HepG2 (cell line): ENCODE data around the gene ZBTB1. TPM values are rescaled to one million over a fixed set of nuclear protein-coding genes. Genes with fewer than 3 reads are reported as not detected.

Source experiments
- ARNT ChIP-seq: fragments of 450-650 bp; IDR thresholded peaks from 2 replicates; pipeline ENCODE4 v1.6.1; 2017
- CREB1 ChIP-seq, 2 experiments: fragments of 450-650 bp in 1 of 2; IDR thresholded peaks; 2 replicates each; pipeline ENCODE4 v1.6.1; 2016 to 2017; ENCODE audit warnings: control low read depth in 1 of 2, mild to moderate bottlenecking in 1 of 2, missing compliant biosample characterization in 1 of 2, missing genetic modification characterization in 1 of 2
- FOXK1 ChIP-seq: sonication (generic); formaldehyde crosslinking; IDR thresholded peaks from 2 replicates; pipeline ENCODE4 v1.4.0; 2020; ENCODE audit warnings: low read depth, missing genetic modification reagents, borderline replicate concordance
- HNRNPH1 ChIP-seq: fragments of 200-400 bp; formaldehyde crosslinking; optimal IDR thresholded peaks from 2 replicates; pipeline ENCODE3; 2017; ENCODE audit warnings: mild to moderate bottlenecking, low read depth, low read length
- KAT7 ChIP-seq: IDR thresholded peaks from 2 replicates; pipeline ENCODE4 v1.6.1; 2018; ENCODE audit warnings: borderline replicate concordance, missing compliant biosample characterization
- KDM2A ChIP-seq: sonication (generic); formaldehyde crosslinking; IDR thresholded peaks from 2 replicates; pipeline ENCODE4 v1.4.0; 2020; ENCODE audit warnings: low read depth, missing genetic modification reagents, borderline replicate concordance
- KLF16 ChIP-seq, 2 experiments: sonication (generic) in 1 of 2; formaldehyde crosslinking in 1 of 2; IDR thresholded peaks; 2 replicates each; pipeline versions ENCODE4 v1.6.1 to v1.8.0; 2016 to 2023; ENCODE audit warnings: missing genetic modification reagents in 2 of 2, missing compliant biosample characterization in 1 of 2
- KMT2A ChIP-seq: sonication (generic); formaldehyde crosslinking; IDR thresholded peaks from 2 replicates; pipeline ENCODE4 v1.4.0; 2020; ENCODE audit warnings: missing genetic modification reagents
- KMT2B ChIP-seq: IDR thresholded peaks from 2 replicates; pipeline ENCODE4 v1.6.1; 2016; ENCODE audit warnings: missing genetic modification reagents, missing compliant biosample characterization
- MATR3 ChIP-seq: sonication (generic); formaldehyde crosslinking; IDR thresholded peaks from 2 replicates; pipeline ENCODE4 v1.4.0; 2020; ENCODE audit warnings: missing genetic modification reagents
- NFE2L2 ChIP-seq: fragments of 150-350 bp; IDR thresholded peaks from 2 replicates; pipeline ENCODE4 v1.6.1; 2014; ENCODE audit warnings: low read length
- POGZ ChIP-seq: sonication (generic); formaldehyde crosslinking; IDR thresholded peaks from 2 replicates; pipeline ENCODE4 v1.4.0; 2020; ENCODE audit warnings: mild to moderate bottlenecking, missing genetic modification reagents
- RCOR2 ChIP-seq: IDR thresholded peaks from 2 replicates; pipeline ENCODE4 v1.6.1; 2016; ENCODE audit warnings: missing biosample characterization, missing genetic modification reagents
- SALL1 ChIP-seq: sonication (generic); formaldehyde crosslinking; IDR thresholded peaks from 2 replicates; pipeline ENCODE4 v1.8.0; 2022; ENCODE audit warnings: mild to moderate bottlenecking, missing genetic modification reagents
- TARDBP ChIP-seq: sonication (generic); formaldehyde crosslinking; IDR thresholded peaks from 2 replicates; pipeline ENCODE4 v1.8.0; 2022; ENCODE audit warnings: mild to moderate bottlenecking, missing genetic modification reagents
- THAP11 ChIP-seq: IDR thresholded peaks from 2 replicates; pipeline ENCODE4 v1.6.1; 2016; ENCODE audit warnings: missing biosample characterization, missing genetic modification reagents
- ZBTB1 ChIP-seq: sonication (generic); formaldehyde crosslinking; IDR thresholded peaks from 2 replicates; pipeline ENCODE4 v1.4.0; 2020; ENCODE audit warnings: missing genetic modification reagents, borderline replicate concordance
- ZMYM4 ChIP-seq: sonication (generic); formaldehyde crosslinking; IDR thresholded peaks from 2 replicates; pipeline ENCODE4 v1.8.1; 2023; ENCODE audit warnings: mild to moderate bottlenecking, missing genetic modification reagents
- ZNF205 ChIP-seq: IDR thresholded peaks from 2 replicates; pipeline ENCODE4 v1.6.1; 2018; ENCODE audit warnings: missing biosample characterization, missing genetic modification reagents
- ZNF629 ChIP-seq: sonication (generic); formaldehyde crosslinking; conservative IDR thresholded peaks from 2 replicates; pipeline ENCODE4 v1.5.0; 2020; ENCODE audit warnings: missing genetic modification reagents
- ZNF737 ChIP-seq: sonication (generic); formaldehyde crosslinking; IDR thresholded peaks from 2 replicates; pipeline ENCODE4 v1.5.0; 2020; ENCODE audit warnings: missing genetic modification reagents, mild to moderate bottlenecking, borderline replicate concordance
- ZNF790 ChIP-seq: sonication (generic); formaldehyde crosslinking; IDR thresholded peaks from 2 replicates; pipeline ENCODE4 v1.8.0; 2022; ENCODE audit warnings: missing genetic modification reagents, mild to moderate bottlenecking, borderline replicate concordance
- polyA plus RNA-seq, 8 experiments: library from polyadenylated mRNA; depleted of rRNA in 3 of 8; stranded (reverse) in 7 of 8; unstranded in 1 of 8; fragments of >200 nt; fragmentation: Illumina TruSeq in 4 of 8; extraction: Trizol in 4 of 8; gene quantifications; 2 replicates each; pipeline versions ENCODE4 v1.2.1 to v1.2.3, GENCODE V29; 2011 to 2016; ENCODE audit warnings: low read depth in 4 of 8, missing spikeins in 1 of 8, mixed read lengths in 1 of 8; ENCODE audit not compliant: insufficient read depth in 1 of 8
- total RNA-seq, 5 experiments: library from RNA; depleted of rRNA; stranded (reverse); fragments of >200 nt; fragmentation: Illumina TruSeq; extraction: Trizol; gene quantifications; 2 replicates each; pipeline ENCODE4 v1.2.3, GENCODE V29; 2016; ENCODE audit warnings: low read depth in 1 of 5
- TF ChIP-seq, protein P1 (sequence below): sonication (generic); formaldehyde crosslinking; IDR thresholded peaks from 2 replicates; pipeline ENCODE4 v1.5.1; 2020; ENCODE audit warnings: mild to moderate bottlenecking, missing genetic modification reagents
- TF ChIP-seq, protein P2 (sequence below): sonication (generic); formaldehyde crosslinking; IDR thresholded peaks from 2 replicates; pipeline ENCODE4 v1.4.0; 2020; ENCODE audit warnings: mild to moderate bottlenecking, missing genetic modification reagents
- TF ChIP-seq, protein P3 (sequence below): sonication (generic); formaldehyde crosslinking; IDR thresholded peaks from 2 replicates; pipeline ENCODE4 v1.9.0; 2021; ENCODE audit warnings: missing genetic modification reagents, mild to moderate bottlenecking, borderline replicate concordance

The ZBTB1 gene
- total and polyA plus RNA-seq, 2 of the 13 experiments (the other 11 are each of a cell fraction or from before 2014, with no cell fraction given): 18.8 to 22.6 TPM

DNA sequence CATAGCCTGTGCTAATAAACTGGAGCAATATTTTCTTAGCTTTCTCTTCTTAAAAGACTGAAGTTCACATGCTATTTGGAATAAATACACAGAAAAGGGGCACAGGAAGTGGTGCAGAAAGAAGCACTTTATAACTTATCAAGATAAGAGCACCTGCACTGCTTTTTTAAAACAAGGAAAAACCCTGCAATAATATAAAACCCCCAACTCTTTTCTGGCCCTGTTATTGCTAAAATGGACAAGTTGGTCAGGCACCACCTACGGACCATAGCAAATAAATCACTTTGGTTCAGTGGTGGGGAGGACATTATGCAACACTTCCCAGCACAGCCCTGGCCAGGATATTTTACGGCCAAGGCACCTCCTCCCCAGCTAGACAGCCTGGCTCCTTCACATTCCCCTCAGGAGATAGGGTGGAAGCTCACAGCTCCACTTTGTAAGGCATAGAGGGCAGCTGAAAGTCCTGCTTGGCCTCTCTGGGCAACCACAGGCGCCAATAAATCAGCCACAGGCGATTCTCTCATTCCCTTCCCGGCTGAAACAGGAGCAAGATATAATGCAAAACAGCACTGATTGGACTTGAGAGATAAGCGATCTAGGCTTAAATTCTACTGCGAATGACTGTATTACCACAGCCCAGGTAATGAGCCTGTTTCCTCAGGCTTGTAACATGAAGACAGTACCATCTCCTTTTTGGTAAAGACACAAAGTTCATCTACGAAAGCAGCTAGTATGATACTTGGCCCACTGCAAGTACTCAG lies 3.0 kb upstream of the ZBTB1 start (continued):
- no peak for TF ChIP-seq CREB1 (IDR thresholded peaks at IDR 0.05)
- 0 out of 2 replicates have a peak, but pooled peaks have one; percentile 14 for TF ChIP-seq CREB1 (CRISPR knock-in tag; IDR thresholded peaks at IDR 0.05)
- no peak for TF ChIP-seq ARNT
- peak in 1 of 2 experiments; percentile 36; a peak in 1 of 4 replicates for TF ChIP-seq KLF16 (CRISPR knock-in tag; IDR thresholded peaks at IDR 0.05)
- TF ChIP-seq POGZ (CRISPR knock-in tag): no peak
- TF ChIP-seq, protein P1, sequence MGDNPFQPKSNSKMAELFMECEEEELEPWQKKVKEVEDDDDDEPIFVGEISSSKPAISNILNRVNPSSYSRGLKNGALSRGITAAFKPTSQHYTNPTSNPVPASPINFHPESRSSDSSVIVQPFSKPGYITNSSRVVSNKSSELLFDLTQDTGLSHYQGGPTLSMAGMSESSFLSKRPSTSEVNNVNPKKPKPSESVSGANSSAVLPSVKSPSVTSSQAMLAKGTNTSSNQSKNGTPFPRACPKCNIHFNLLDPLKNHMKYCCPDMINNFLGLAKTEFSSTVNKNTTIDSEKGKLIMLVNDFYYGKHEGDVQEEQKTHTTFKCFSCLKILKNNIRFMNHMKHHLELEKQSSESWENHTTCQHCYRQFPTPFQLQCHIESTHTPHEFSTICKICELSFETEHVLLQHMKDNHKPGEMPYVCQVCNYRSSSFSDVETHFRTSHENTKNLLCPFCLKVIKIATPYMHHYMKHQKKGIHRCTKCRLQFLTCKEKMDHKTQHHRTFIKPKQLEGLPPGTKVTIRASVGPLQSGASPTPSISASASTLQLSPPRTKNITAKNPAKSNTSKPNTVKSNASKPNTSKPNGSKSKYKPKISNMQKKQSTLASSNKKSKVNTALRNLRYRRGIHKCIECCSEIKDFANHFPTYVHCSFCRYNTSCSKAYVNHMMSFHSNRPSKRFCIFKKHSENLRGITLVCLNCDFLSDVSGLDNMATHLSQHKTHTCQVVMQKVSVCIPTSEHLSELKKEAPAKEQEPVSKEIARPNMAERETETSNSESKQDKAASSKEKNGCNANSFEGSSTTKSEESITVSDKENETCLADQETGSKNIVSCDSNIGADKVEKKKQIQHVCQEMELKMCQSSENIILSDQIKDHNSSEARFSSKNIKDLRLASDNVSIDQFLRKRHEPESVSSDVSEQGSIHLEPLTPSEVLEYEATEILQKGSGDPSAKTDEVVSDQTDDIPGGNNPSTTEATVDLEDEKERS: no peak
- peak; percentile 26; the same call in 1 of the 2 replicates for TF ChIP-seq ZMYM4 (CRISPR knock-in tag)
- no peak for TF ChIP-seq FOXK1 (CRISPR knock-in tag)
- 0 out of 2 replicates have a peak, but pooled peaks have one; percentile 33 for TF ChIP-seq KMT2B (CRISPR knock-in tag)
- TF ChIP-seq THAP11: 0 out of 2 replicates have a peak, but pooled peaks have one; percentile 20
- TF ChIP-seq ZBTB1: no peak
- TF ChIP-seq KMT2A (CRISPR knock-in tag): 0 out of 2 replicates have a peak, but pooled peaks have one; percentile 32
- TF ChIP-seq ZNF205 (CRISPR knock-in tag): no peak
- TF ChIP-seq, protein P2, sequence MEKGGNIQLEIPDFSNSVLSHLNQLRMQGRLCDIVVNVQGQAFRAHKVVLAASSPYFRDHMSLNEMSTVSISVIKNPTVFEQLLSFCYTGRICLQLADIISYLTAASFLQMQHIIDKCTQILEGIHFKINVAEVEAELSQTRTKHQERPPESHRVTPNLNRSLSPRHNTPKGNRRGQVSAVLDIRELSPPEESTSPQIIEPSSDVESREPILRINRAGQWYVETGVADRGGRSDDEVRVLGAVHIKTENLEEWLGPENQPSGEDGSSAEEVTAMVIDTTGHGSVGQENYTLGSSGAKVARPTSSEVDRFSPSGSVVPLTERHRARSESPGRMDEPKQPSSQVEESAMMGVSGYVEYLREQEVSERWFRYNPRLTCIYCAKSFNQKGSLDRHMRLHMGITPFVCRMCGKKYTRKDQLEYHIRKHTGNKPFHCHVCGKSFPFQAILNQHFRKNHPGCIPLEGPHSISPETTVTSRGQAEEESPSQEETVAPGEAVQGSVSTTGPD (CRISPR knock-in tag): no peak
- 0 out of 2 replicates have a peak, but pooled peaks have one; percentile 32 for TF ChIP-seq RCOR2 (CRISPR knock-in tag)
- TF ChIP-seq KAT7 (CRISPR knock-in tag): 0 out of 2 replicates have a peak, but pooled peaks have one; percentile 37
- TF ChIP-seq ZNF737 (CRISPR knock-in tag): no peak
- 0 out of 2 replicates have a peak, but pooled peaks have one; percentile 18 for TF ChIP-seq KDM2A (CRISPR knock-in tag)
- TF ChIP-seq, protein P3, sequence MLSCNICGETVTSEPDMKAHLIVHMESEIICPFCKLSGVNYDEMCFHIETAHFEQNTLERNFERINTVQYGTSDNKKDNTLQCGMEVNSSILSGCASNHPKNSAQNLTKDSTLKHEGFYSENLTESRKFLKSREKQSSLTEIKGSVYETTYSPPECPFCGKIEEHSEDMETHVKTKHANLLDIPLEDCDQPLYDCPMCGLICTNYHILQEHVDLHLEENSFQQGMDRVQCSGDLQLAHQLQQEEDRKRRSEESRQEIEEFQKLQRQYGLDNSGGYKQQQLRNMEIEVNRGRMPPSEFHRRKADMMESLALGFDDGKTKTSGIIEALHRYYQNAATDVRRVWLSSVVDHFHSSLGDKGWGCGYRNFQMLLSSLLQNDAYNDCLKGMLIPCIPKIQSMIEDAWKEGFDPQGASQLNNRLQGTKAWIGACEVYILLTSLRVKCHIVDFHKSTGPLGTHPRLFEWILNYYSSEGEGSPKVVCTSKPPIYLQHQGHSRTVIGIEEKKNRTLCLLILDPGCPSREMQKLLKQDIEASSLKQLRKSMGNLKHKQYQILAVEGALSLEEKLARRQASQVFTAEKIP (CRISPR knock-in tag): no peak
- TF ChIP-seq HNRNPH1: no peak
- peak; percentile 72 for TF ChIP-seq ZNF629 (CRISPR knock-in tag)
- no peak for TF ChIP-seq NFE2L2
- no peak for TF ChIP-seq MATR3
- TF ChIP-seq TARDBP (CRISPR knock-in tag): peak; percentile 24; the same call in 1 of the 2 replicates
- TF ChIP-seq SALL1 (CRISPR knock-in tag): peak; percentile 30; the same call in 1 of the 2 replicates
- TF ChIP-seq ZNF790 (CRISPR knock-in tag): no peak
